ENCODE data around the gene PRKG1. TPM values are rescaled to one million over a fixed set of nuclear protein-coding genes. Genes with fewer than 3 reads are reported as not detected.
"Not testable (repeated sequence)": the region's sequence is repeated elsewhere in the genome, so short reads cannot be mapped to it uniquely, and the experiment has no call there.

Gene PRKG1
- total RNA-seq, 2 experiments from 2014 or later: not detected

DNA sequence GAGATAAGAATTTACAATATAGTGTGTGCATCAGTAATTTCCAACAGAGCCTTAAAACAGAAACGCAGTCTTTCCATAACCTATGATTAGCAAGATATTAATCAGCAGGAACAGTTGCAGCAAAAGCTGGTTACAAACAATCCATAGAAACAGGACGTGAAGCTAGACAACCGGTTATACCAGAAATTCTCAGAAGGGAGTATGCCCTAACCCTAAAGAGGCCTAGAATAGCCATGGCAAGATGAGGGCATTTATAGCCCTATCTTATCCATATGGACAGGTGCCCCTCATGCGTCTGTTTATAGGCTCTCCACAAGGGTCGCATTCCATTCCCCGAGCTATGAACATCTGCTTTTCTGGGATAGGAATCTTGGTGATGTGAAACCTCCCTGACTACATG lies 506.9 kb downstream of the PRKG1 start:
- H3K4me3 Mint-ChIP-seq; POLR2A ChIA-PET; DNase-seq; H3K9me3 Mint-ChIP-seq; H3K27ac Mint-ChIP-seq; CTCF ChIA-PET; H3K4me1 Mint-ChIP-seq; H3K36me3 Mint-ChIP-seq (ENCODE audit: low read depth); H3K27me3 Mint-ChIP-seq: not testable (repeated sequence)

DNA sequence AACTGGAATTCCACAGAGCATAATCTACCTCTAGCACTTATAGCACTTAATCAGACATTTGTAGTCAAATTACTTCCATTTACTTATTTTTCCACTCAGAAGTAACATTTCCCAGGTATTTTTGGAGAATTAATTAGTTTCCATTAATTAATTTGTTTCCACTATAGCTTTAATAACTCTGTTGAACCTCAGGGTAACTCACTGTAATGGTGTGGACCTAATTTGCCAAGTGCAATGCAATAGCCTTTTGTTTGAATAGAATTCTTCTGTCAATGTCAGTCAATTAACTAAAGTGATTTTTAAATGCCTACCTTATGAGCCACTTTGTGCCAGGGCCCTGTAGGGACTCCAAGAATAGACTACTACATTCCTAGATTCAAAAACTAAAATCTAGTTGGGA lies 509.7 kb downstream of the PRKG1 start:
- CTCF ChIA-PET: no interaction called here
- H3K36me3 Mint-ChIP-seq (ENCODE audit: low read depth): no peaks in the 10 kb centered on the region
- H3K9me3 Mint-ChIP-seq: no peaks in the 10 kb centered on the region
- H3K27ac Mint-ChIP-seq: no peak overlapping the region
- no peak overlapping the region for H3K4me3 Mint-ChIP-seq
- H3K4me1 Mint-ChIP-seq: no peaks in the 10 kb centered on the region
- POLR2A ChIA-PET: no interaction called here
- DNase-seq: no peak
- H3K27me3 Mint-ChIP-seq: peaks cover 1% of the 10 kb centered on the region

DNA sequence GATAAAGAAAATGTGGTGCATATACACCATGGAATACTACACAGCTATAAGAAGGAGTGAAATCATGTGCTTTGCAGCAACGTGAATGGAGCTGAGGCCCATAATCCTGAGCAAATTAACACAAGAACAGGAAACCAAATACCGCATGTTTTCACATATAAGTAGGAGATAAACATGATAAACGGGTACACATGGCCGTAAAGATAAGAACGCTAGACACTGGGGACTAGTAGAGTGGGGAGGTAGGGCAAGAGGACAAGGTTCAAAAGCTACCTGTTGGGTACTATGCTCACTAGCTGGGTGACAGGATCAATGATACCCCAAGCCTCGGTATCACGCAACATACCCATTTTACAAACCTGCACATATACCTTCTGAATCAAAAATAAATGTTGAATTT lies 511.5 kb downstream of the PRKG1 start:
- no peaks in the 10 kb centered on the region for H3K36me3 Mint-ChIP-seq (ENCODE audit: low read depth)
- no peak for DNase-seq
- peaks cover 1% of the 10 kb centered on the region for H3K27me3 Mint-ChIP-seq
- H3K27ac Mint-ChIP-seq: no peak overlapping the region
- POLR2A ChIA-PET: no interaction called here
- CTCF ChIA-PET: no interaction called here
- no peaks in the 10 kb centered on the region for H3K4me1 Mint-ChIP-seq
- H3K4me3 Mint-ChIP-seq: no peak overlapping the region
- no peaks in the 10 kb centered on the region for H3K9me3 Mint-ChIP-seq

DNA sequence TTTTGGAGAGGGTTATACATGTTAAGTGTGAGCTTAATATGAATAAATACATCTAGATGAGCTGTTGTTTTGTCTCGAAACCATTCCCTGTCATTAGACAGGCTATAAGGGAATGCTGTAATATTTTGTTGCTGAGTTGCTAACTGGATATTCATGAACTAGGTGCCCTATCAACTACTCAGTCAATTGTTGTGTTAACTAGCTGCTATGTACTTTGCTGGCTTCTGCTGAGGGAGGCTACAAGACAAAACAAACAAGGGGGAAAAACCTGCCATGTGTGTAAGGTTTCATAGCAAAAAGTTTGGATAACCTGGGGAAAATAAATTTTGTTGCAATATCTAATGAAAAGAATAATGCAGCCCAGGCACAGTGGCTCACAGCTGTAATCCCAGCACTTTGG lies 514.7 kb downstream of the PRKG1 start:
- Mint-ChIP-seq H3K27ac (no peak overlapping the region), H3K9me3 (no peaks in the 10 kb centered on the region), H3K4me1 (no peaks in the 10 kb centered on the region), H3K36me3 (ENCODE audit: low read depth) (no peaks in the 10 kb centered on the region), H3K4me3 (no peak overlapping the region), H3K27me3 (peaks cover 1% of the 10 kb centered on the region)
- DNase-seq: no peak
- CTCF ChIA-PET: no interaction called here
- POLR2A ChIA-PET: no interaction called here

DNA sequence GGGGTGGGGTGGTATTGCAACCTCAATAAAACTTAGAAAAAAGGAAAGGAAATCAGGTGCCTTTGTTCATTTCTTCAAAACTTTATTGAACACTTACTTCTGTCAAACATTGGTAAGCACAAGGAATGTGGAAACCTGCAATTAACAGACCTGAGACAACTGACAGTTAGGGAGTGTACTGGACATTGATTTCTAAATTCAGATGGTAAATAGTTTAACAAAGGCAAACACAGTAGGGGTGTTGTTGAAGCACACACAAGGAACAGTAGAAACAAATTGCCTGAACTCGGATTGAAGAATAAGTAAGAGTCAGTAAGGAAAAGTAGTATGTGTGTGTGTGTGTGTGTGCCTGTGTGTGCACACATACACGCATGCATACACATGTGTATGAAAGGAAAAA lies 516.5 kb downstream of the PRKG1 start:
- ChIA-PET POLR2A (no interaction called here), CTCF (no interaction called here)
- Mint-ChIP-seq H3K4me1 (no peaks in the 10 kb centered on the region), H3K27ac (no peak overlapping the region), H3K4me3 (no peak overlapping the region), H3K9me3 (no peaks in the 10 kb centered on the region), H3K36me3 (ENCODE audit: low read depth) (no peaks in the 10 kb centered on the region), H3K27me3 (no peaks in the 10 kb centered on the region)
- DNase-seq: no peak

DNA sequence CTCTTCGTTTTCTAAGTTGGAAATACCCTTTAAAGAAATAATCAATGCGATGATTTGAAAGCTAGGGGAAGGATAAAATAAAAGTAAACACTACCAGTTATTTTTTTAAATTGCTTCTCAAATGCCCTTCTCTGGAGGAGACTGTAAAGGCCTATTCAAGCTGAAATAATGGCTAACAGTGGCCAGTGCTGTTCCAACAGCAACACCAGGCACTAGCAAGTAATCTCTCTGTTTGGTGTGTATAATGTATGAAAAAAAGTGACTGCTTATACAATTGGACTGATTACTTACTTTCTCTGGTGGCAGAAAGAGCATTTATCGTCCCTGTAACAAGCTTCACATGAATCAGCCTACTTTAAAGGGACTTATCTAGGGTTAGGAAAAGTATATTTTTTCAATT lies 522.4 kb downstream of the PRKG1 start:
- Mint-ChIP-seq H3K4me1 (no peaks in the 10 kb centered on the region), H3K9me3 (no peaks in the 10 kb centered on the region), H3K27me3 (peaks cover 2% of the 10 kb centered on the region), H3K27ac (no peak overlapping the region), H3K36me3 (ENCODE audit: low read depth) (no peaks in the 10 kb centered on the region), H3K4me3 (no peak overlapping the region)
- no peak for DNase-seq
- ChIA-PET CTCF (no interaction called here), POLR2A (interaction anchor here (0.6 kb wide), 1 partner anchor 10 kb away, joined by 4 read pairs; no protein-coding TSS in a partner anchor)

DNA sequence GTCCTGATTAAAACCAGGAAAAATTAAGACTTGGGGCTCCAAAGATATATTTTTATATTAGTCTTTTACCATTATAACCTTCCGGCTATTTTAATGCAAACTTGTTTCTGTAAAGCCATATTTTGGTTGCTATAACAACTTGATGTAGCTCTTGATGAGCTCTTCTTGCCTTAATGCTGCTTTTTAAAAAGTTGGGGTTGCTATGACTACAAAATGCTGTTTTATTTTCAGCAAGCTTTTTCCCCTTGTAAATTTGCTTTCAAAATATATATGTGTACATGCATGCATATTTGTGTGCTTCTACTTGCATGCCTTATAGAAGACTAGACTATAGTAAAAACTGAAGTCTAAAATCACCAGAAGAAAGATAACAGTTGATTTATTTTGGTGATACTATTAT lies 525.4 kb downstream of the PRKG1 start:
- Mint-ChIP-seq H3K9me3 (no peaks in the 10 kb centered on the region), H3K4me3 (no peak overlapping the region), H3K27ac (no peak overlapping the region), H3K4me1 (no peaks in the 10 kb centered on the region), H3K27me3 (peaks cover 2% of the 10 kb centered on the region), H3K36me3 (ENCODE audit: low read depth) (no peaks in the 10 kb centered on the region)
- POLR2A ChIA-PET: no interaction called here
- no peak for DNase-seq
- CTCF ChIA-PET: no interaction called here

DNA sequence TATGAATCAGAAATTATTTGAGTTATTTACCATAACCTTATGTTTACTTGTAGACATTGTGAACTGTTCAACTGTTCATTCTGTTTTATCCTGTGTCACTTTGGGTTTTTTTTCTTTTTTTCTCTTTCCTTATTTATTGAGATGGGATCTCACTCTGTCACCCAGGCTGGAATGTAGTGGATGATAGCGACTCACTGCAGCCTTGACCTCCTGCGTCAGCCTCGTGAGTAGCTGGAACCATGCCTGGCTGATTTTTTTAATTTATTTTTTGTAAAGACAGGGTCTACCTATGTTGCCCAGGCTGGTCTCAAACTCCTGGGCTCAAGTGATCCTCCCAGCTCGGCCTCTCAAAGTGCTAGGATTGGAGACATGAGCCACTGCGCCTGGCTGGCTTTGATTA lies 528.0 kb downstream of the PRKG1 start:
- POLR2A ChIA-PET: no interaction called here
- no peaks in the 10 kb centered on the region for H3K36me3 Mint-ChIP-seq (ENCODE audit: low read depth)

DNA sequence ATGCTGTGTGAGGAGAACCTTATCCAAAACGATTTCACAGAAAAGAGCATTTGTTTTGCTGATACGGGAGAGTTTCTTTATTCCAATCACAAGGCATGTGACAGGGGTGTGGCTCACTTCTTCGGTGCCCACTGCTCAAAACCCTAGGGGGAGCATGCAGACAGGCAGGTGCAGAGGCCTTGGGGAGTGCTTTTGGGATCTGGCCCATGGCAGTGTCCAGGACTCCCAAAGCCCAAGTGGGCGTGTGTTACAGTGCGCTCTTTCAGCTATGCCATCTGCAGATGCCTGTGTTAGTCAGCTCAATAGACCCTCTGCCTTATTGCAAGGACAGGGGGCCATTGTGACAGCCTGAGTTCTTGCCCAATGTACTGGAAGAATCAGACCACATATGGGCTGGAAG lies 530.3 kb downstream of the PRKG1 start:
- Mint-ChIP-seq H3K36me3 (ENCODE audit: low read depth) (no peaks in the 10 kb centered on the region), H3K4me3 (no peak overlapping the region), H3K27me3 (peaks cover 2% of the 10 kb centered on the region), H3K4me1 (no peaks in the 10 kb centered on the region), H3K9me3 (no peaks in the 10 kb centered on the region), H3K27ac (no peak overlapping the region)
- ChIA-PET CTCF (no interaction called here), POLR2A (no interaction called here)
- DNase-seq: no peak

More for the DNA sequence above, 528.0 kb downstream of the PRKG1 start:
- no peak overlapping the region for H3K4me3 Mint-ChIP-seq
- DNase-seq: no peak
- CTCF ChIA-PET: no interaction called here
- no peaks in the 10 kb centered on the region for H3K4me1 Mint-ChIP-seq
- H3K27ac Mint-ChIP-seq: no peak overlapping the region
- peaks cover 2% of the 10 kb centered on the region for H3K27me3 Mint-ChIP-seq
- no peaks in the 10 kb centered on the region for H3K9me3 Mint-ChIP-seq

DNA sequence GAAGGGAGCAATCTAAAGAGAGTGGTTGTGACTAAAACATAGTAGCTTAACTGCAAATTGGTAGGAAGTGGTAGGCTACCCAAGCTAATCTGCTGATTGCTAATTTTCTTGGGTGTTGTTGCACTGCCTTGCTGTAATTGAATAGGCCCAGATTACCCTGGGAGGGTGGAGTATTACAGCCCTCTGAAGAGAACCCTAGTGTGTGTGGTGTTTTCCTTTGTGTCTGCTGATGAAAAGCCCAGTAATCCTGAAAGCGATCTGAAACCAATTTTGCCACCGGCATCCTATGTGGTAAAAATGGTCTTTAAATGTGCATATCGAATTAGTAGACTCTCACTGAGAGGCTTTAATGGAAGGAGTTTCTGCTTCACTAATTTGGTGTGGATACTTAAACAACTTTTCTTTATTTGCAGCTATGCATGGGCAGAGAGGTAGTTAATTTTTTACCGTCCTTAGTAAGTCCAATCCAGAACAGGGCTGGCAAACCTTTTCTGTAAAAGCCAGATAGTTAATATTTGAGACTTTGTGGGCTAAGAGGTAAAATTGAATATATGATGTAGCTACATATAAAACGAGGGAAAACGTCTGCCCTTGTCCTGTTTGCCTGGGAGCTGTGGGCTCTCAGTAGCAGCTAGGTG lies 532.7 kb downstream of the PRKG1 start:
- no peaks in the 10 kb centered on the region for H3K9me3 Mint-ChIP-seq
- DNase-seq: no peak

DNA sequence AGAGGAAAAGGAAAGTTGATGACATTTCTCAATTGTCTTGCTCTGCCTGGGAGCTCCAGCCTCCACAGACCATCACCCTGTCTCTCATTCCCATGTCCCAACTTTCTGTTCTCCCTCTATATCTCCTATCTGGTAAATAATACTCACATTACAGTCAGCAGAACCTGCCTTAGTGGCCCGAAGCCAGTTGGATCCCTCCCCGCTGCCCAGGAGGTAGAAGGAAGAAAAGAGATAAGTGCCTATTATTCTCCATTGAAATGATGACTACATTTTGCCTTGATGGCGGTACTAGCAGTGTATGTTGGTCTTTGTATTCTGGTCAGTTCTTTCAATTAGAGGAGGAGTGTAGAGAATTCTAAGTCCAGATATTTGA lies 533.2 kb downstream of the PRKG1 start:
- Mint-ChIP-seq H3K4me1 (no peaks in the 10 kb centered on the region), H3K9me3 (no peaks in the 10 kb centered on the region), H3K27me3 (no peaks in the 10 kb centered on the region), H3K27ac (no peak overlapping the region), H3K4me3 (no peak overlapping the region), H3K36me3 (ENCODE audit: low read depth) (no peaks in the 10 kb centered on the region)
- DNase-seq: no peak
- CTCF ChIA-PET: interaction anchor here (0.6 kb wide), 1 partner anchor 567 kb away, joined by 4 read pairs; no protein-coding TSS in a partner anchor
- POLR2A ChIA-PET: no interaction called here

More for the DNA sequence above, 532.7 kb downstream of the PRKG1 start:
- Mint-ChIP-seq H3K27me3 (no peaks in the 10 kb centered on the region), H3K4me1 (no peaks in the 10 kb centered on the region), H3K36me3 (ENCODE audit: low read depth) (no peaks in the 10 kb centered on the region), H3K27ac (no peak overlapping the region), H3K4me3 (no peak overlapping the region)
- CTCF ChIA-PET: interaction anchor here (0.6 kb wide), 1 partner anchor 567 kb away, joined by 4 read pairs; no protein-coding TSS in a partner anchor
- POLR2A ChIA-PET: no interaction called here

DNA sequence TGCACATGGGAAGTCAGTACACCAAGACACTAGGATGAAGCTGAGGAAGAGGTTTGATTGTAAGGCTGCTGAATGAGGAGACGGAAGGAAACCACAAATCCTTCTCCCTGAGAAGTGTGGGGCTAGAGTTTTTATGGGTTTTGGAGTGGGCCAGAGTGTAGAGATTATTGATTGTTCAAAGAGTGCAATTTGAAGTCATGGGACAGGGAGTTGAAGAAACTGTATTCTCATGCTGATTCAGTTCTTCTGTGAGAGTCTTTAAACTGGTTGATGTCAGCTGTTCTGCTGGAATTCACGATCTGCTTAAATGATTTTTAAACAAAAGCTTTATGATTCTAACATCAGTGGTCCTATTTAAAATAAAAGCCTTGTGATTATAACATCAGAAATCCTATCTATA lies 533.9 kb downstream of the PRKG1 start:
- no peaks in the 10 kb centered on the region for H3K4me1 Mint-ChIP-seq
- no peak for DNase-seq
- ChIA-PET POLR2A (no interaction called here), CTCF (no interaction called here)
- no peaks in the 10 kb centered on the region for H3K36me3 Mint-ChIP-seq (ENCODE audit: low read depth)
- H3K4me3 Mint-ChIP-seq: no peak overlapping the region
- no peaks in the 10 kb centered on the region for H3K27me3 Mint-ChIP-seq
- no peaks in the 10 kb centered on the region for H3K9me3 Mint-ChIP-seq
- H3K27ac Mint-ChIP-seq: no peak overlapping the region

DNA sequence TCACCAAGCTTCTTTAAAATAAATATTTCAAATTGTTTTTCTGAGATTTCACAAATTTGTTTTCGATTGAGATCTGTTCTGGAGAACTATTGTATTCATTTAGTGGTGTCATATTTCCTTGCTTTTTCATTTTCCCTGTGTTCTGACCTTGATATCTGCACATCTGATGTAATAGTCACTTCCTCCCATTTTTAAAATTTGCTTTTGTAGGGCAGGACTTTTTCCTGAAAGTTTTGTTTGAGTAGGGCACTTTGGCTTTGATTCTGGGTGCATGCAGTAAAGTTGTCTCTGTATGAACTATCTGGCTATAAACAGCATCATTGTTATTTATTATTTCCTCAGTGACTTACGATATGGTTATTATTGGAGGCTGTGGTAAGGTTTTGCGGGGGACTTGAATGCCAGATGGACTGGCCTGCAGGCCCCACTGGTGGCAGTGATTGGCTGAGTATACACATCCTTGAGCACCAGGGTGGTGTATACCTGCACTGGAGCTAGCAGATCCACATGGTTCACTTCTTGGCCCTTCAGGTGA lies 541.5 kb downstream of the PRKG1 start:
- H3K4me3 Mint-ChIP-seq: no peak overlapping the region
- H3K36me3 Mint-ChIP-seq (ENCODE audit: low read depth): no peaks in the 10 kb centered on the region
- ChIA-PET POLR2A (no interaction called here), CTCF (no interaction called here)
- peaks cover 1% of the 10 kb centered on the region for H3K4me1 Mint-ChIP-seq
- H3K27ac Mint-ChIP-seq: no peak overlapping the region
- H3K27me3 Mint-ChIP-seq: no peaks in the 10 kb centered on the region
- H3K9me3 Mint-ChIP-seq: peaks cover 3% of the 10 kb centered on the region
- no peak for DNase-seq

DNA sequence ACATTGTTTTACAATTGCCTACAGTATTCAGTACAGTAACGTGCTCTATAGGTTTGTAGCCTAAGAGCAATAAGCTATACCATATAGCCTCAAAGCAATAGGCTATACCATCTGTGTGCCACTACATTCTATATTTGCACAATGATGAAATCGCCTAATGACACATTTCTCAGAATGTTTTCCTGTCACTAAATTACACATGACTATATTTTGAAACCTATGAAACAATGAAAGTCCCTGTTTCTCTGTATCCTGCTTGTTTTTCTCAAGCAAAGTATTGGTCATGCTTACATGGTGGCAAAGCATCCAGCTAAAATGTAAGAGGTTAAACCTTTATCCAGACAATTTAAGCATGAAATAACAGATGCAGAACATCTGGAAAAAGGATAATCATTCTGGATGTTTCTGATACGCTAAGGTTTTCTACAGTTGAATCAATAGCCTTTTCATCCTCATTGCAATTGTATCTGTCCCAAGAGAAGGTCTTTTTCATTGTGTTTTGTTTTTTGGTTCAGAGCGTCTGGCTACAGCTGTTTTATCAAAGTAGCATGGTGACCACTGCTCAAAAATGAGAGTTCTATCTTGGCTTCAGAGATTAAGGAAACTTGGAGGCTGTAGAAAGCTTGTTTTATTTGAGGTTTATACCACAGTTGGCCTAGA lies 543.4 kb downstream of the PRKG1 start:
- CTCF ChIA-PET: no interaction called here
- peaks cover 3% of the 10 kb centered on the region for H3K9me3 Mint-ChIP-seq

More for the DNA sequence above, 543.4 kb downstream of the PRKG1 start:
- POLR2A ChIA-PET: no interaction called here
- no peaks in the 10 kb centered on the region for H3K27me3 Mint-ChIP-seq
- H3K36me3 Mint-ChIP-seq (ENCODE audit: low read depth): no peaks in the 10 kb centered on the region
- DNase-seq: no peak
- peaks cover 1% of the 10 kb centered on the region for H3K4me1 Mint-ChIP-seq
- H3K27ac Mint-ChIP-seq: no peak overlapping the region
- H3K4me3 Mint-ChIP-seq: no peak overlapping the region

All from activated CD4-positive, alpha-beta T cell treated with anti-CD3 and anti-CD28 coated beads, Interleukin-2, amount 10 ng/mL, durations not matched to agents 7 days and 5 days (primary cell).